NT2/D1 (cell line): ENCODE results near the gene HAGHL.
A peak's percentile ranks its signal among the peaks of the same experiment; 100 is the strongest.

ENCODE experiments used
- DNase-seq: peaks from one replicate; pipeline ENCODE4 v3.0.0-alpha.2; 2011; ENCODE audit warnings: low read depth, low spot score
- H3K27me3 ChIP-seq: 2 replicates; pipeline ENCODE4 v1.6.0; 2011; ENCODE audit warnings: mild to moderate bottlenecking; ENCODE audit not compliant: insufficient read length, insufficient read depth
- H3K36me3 ChIP-seq: 2 replicates; pipeline ENCODE4 v1.6.1; 2011; ENCODE audit warnings: mild to moderate bottlenecking, low read length, mixed read lengths; ENCODE audit not compliant: insufficient read depth, insufficient read length
- H3K4me1 ChIP-seq: 2 replicates; pipeline ENCODE4 v1.5.1; 2011; ENCODE audit not compliant: insufficient read depth, insufficient read length
- H3K4me3 ChIP-seq: 2 replicates; pipeline ENCODE4 v1.5.1; 2011; ENCODE audit warnings: low read depth; ENCODE audit not compliant: insufficient read length
- H3K9ac ChIP-seq: 2 replicates; pipeline ENCODE4 v1.6.0; 2011; ENCODE audit warnings: low read depth; ENCODE audit not compliant: insufficient read length
- H3K9me3 ChIP-seq: 2 replicates; pipeline ENCODE4 v1.5.1; 2011; ENCODE audit warnings: mild to moderate bottlenecking, low read length; ENCODE audit not compliant: insufficient read depth
- SUZ12 ChIP-seq: IDR thresholded peaks from 2 replicates; pipeline ENCODE4 v1.6.1; 2011; ENCODE audit not compliant: insufficient read length, insufficient read depth; ENCODE audit errors: extremely low read depth
- YY1 ChIP-seq: IDR thresholded peaks from 2 replicates; pipeline ENCODE4 v1.6.1; 2011; ENCODE audit not compliant: insufficient read length, insufficient read depth
- ZNF274 ChIP-seq: IDR thresholded peaks from 2 replicates; pipeline ENCODE4 v1.6.1; 2011; ENCODE audit warnings: mild to moderate bottlenecking, low read depth, low read length

Gene HAGHL

DNA sequence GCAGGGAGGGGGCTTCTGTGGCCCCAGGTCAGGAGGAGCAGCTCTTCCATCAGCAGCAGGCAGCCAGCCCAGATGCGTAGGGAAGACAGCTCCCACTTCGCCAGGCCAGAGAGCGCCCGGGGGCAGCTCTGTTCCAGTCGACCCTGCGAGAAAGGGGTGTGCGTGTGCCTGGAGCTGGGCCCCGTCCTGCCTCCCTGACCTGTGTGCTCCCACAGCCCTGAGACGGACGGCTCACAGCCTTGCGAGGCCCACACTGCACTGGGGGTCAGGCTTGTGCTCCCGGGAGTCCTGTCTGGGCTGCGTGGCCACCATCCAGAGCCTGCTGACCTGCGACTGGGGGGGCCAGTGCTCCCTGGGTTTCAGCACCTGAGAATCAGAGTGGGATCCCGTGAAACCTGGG lies 33.2 kb downstream of the HAGHL start:
- Histone ChIP-seq H3K27me3 (no peaks in the 10 kb centered on the region), H3K9me3 (no peaks in the 10 kb centered on the region), H3K9ac (peak overlapping the region; percentile 45), H3K36me3 (no peaks in the 10 kb centered on the region), H3K4me1 (peaks cover 23% of the 10 kb centered on the region), H3K4me3 (no peak overlapping the region)
- TF ChIP-seq ZNF274 (no peak), YY1 (no peak), SUZ12 (no peak)
- DNase-seq, result no peak

DNA sequence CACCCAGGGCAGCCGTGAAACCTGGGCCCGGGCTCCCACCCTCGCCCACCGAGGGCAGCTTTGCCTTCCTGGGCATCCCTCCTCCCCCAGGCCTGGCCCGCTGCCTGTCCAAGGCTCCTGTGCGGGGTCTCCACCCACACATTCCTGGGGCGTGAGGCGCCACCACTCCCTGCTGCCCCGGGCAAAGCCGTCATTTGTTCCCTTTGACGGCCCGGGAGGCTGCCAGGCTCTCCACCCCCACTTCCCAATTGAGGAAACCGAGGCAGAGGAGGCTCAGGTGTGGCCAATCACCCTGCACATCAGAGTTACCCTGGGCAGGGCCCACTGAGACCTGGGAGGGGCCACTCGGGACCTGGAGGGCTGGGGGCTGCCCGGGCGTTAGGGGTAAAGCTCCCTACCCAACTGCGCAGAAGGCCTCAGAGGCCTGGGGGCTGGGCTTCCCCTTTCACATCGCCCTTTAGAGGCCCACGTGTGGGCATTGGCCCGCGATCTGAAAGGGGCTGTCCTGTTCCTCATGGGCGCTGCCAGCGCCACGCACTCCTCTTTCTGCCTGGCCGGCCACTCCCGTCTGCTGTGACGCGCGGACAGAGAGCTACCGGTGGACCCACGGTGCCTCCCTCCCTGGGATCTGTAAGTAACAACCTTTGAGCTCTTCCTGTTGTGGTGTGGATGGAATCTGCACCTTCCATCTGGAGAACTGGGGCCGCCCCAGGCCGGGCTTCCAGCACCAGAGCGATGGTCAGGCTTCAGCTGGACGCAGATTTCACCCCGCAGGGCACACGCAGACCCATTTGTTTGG lies 33.8 kb downstream of the HAGHL start, which contains the start of gene MSLN:
Gene MSLN, plus strand, starts transcription at position 190 of the 799 bp plus-strand sequence. CDS start 1,947 bp downstream, outside the sequence.
- H3K4me3 ChIP-seq, result no peak within 1 kb of the TSS
- TF ChIP-seq SUZ12 (no peak), YY1 (no peak), ZNF274 (no peak)
- no peaks in the 10 kb centered on the region for H3K27me3 ChIP-seq
- H3K36me3 ChIP-seq, result no peaks in the 10 kb centered on the region
- peaks cover 23% of the 10 kb centered on the region for H3K4me1 ChIP-seq
- no peak for DNase-seq
- no peaks in the 10 kb centered on the region for H3K9me3 ChIP-seq
- peak within 1 kb of the TSS; percentile 45 for H3K9ac ChIP-seq

DNA sequence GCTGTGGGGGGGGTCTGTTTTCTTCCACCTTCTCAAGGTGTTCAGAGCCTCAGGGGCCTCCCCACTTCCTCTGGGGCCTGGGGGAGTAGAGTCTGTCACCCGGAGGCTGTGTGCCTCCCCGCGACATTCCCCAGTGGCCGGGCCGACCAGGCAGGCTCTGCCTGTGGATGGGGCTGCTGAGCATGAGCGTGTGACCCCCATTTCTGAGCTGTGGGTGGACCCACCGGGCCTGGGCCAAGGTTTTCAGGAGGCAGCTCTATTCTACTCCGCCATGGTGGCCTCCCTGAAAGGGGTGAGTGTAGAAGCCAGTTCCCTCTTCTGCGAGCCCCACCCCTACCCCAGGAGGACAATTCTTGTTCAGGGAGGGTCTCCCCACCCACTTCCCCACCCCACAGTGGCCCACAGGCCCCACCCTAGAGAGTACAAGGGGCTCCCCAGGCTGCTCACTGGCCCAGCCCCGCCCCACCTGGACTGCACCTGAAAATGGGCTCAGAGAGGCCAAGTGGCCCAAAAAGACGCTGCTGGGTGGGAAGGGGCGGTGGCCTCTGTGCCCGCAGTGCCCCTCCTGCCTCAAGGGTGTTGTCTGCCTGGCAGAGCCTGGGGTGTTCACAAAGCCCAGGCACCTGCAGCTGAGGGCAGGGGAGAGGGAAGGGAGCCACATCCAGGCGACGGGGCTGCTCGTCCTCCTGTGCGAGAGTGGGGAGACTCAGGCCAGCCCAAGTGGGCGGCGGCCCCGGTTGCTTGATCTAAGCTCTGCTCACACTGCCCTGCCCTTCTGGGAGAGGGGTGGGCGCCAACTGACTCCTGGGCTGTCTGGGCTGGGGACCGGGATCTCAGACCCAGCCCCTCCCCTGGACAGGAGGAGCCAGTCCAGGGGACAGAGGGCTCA lies 35.0 kb downstream of the HAGHL start:
- H3K9ac ChIP-seq, result no peak overlapping the region

DNA sequence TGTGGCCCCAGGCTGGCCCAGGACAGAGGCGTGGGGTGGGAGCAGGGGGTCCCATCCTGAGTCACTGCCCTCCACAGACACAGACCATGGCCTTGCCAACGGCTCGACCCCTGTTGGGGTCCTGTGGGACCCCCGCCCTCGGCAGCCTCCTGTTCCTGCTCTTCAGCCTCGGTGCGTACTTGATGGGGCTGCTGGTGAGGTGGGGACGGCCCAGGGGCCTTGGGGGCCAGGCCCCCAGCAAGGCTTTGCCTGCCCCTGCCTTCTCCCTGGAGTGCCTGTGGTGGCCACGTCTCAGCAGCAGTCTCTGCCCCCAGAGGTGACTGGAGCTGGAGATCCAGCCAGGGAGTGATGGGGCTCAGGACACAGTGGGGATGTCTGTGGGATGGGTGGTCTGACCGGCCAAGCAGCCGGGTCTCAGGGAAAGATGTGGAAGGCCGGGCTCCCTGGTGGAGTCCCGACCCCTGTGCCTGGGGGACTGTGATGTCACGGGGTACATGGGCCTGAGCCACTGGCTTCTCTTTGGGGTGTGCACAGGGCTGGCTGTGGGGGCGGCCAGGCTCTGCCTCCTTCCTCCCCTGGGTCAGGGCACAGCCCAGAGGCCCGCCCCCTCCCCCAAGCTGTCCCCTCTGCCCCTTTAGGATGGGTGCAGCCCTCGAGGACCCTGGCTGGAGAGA lies 35.8 kb downstream of the HAGHL start:
- TF ChIP-seq YY1 (no peak), SUZ12 (no peak), ZNF274 (no peak)
- Histone ChIP-seq H3K4me1 (peaks cover 27% of the 10 kb centered on the region), H3K9me3 (no peaks in the 10 kb centered on the region), H3K36me3 (no peaks in the 10 kb centered on the region), H3K27me3 (no peaks in the 10 kb centered on the region), H3K4me3 (no peak overlapping the region), H3K9ac (no peak overlapping the region)
- DNase-seq, result no peak

More for the DNA sequence above, 35.0 kb downstream of the HAGHL start:
- no peak overlapping the region for H3K4me3 ChIP-seq
- TF ChIP-seq ZNF274 (no peak), YY1 (no peak), SUZ12 (no peak)
- peaks cover 25% of the 10 kb centered on the region for H3K4me1 ChIP-seq
- DNase-seq, result no peak
- H3K9me3 ChIP-seq, result no peaks in the 10 kb centered on the region
- no peaks in the 10 kb centered on the region for H3K27me3 ChIP-seq
- H3K36me3 ChIP-seq, result no peaks in the 10 kb centered on the region

DNA sequence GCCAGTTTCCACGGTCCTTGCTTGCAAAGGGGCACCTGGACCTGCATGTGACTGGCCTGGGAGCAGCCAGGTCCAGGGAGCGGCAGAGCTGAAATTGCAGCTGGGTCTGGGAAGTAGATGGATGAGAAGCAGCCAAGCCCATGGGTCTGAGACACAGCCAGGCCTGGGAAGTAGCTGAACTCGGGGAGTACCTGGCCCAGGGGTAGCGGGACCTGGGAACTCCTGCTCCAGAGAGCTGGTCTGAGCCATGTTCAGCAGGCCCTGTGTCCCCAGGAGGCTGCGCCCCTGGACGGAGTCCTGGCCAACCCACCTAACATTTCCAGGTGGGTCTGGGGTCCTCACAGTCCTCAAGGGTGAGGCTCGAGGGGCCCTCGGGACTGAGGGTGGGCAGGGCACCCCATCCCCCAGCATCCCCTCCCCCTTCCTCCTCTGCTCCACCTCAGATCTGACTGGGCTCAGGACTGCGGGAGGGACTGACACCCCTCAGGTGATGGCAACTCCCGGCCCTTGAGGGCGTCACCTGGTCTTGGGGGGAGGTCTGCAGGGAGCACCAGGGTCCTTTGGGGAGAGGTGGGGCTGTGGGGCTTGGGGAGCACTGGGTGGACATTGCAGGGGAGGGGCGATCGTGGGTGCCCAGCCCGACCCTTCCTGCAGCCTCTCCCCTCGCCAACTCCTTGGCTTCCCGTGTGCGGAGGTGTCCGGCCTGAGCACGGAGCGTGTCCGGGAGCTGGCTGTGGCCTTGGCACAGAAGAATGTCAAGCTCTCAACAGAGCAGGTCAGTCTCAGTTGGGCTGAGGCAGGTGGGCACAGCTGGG lies 36.7 kb downstream of the HAGHL start:
- Histone ChIP-seq H3K9ac (no peak overlapping the region), H3K4me1 (peaks cover 32% of the 10 kb centered on the region), H3K4me3 (no peak overlapping the region), H3K27me3 (no peaks in the 10 kb centered on the region), H3K36me3 (no peaks in the 10 kb centered on the region), H3K9me3 (no peaks in the 10 kb centered on the region)
- DNase-seq, result no peak
- TF ChIP-seq YY1 (no peak), SUZ12 (no peak), ZNF274 (no peak)

DNA sequence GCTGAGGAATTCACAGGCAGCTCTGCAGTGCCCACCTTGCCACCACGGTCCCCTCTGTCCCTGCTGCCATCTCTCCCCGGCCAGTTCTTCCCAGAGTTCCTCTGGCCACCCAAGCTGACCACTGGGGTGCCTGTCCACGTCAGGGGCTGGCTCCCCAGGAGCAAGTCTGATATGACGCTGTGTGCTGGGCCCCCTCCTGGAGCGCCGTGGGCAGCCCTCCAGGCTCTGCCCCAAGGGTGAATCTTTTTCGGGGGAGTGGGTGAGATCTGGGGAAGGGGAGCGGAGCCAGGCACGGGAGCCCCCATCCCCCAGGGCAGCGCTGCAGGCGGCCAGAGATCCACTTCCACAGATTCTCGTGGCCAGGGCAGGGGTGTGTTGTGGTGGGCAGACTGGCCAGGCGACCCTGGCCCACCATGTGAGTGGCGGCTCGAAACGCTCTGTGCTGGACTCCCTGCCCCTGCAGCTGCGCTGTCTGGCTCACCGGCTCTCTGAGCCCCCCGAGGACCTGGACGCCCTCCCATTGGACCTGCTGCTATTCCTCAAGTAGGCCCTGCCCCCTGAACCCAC lies 37.4 kb downstream of the HAGHL start:
- Histone ChIP-seq H3K36me3 (no peaks in the 10 kb centered on the region), H3K4me1 (peaks cover 34% of the 10 kb centered on the region), H3K9me3 (no peaks in the 10 kb centered on the region), H3K9ac (no peak overlapping the region), H3K27me3 (no peaks in the 10 kb centered on the region), H3K4me3 (no peak overlapping the region)
- no peak for TF ChIP-seq YY1
- TF ChIP-seq SUZ12, result no peak
- TF ChIP-seq ZNF274, result no peak
- no peak for DNase-seq
